Inflammatory macrophage treated with lipopolysaccharide for 4 hours (primary cell): ENCODE results near the gene GOLPH3.
"Not testable (repeated sequence)": the region's sequence is repeated elsewhere in the genome, so short reads cannot be mapped to it uniquely, and the experiment has no call there.

Experiments used
- DNase-seq: peaks from one replicate; pipeline ENCODE4 v3.0.0-alpha.2; 2020

GOLPH3 gene

GRCh38 chr5:32132757-32133156 is 41.4 kb downstream of the GOLPH3 start:
- DNase-seq = no peak

GRCh38 chr5:32131604-32132003 is 42.5 kb downstream of the GOLPH3 start:
- no peak for DNase-seq

GRCh38 chr5:32130865-32131264 is 43.3 kb downstream of the GOLPH3 start:
- DNase-seq = no peak

- peak; percentile 29 for DNase-seq
Measured at GRCh38 chr5:32129074-32129598, 45.0 kb downstream of the GOLPH3 start.

GRCh38 chr5:32127711-32128110 is 46.4 kb downstream of the GOLPH3 start:
- DNase-seq = no peak

- DNase-seq = no peak
Measured at GRCh38 chr5:32126691-32127090, 47.4 kb downstream of the GOLPH3 start.

GRCh38 chr5:32123889-32124676 is 50.0 kb downstream of the GOLPH3 start:
- DNase-seq = peak; percentile 15

- peak; percentile 39 for DNase-seq
Measured at GRCh38 chr5:32123058-32123805, 50.9 kb downstream of the GOLPH3 start.

- DNase-seq = not testable (repeated sequence)
Measured at GRCh38 chr5:32118922-32119321, 55.2 kb downstream of the GOLPH3 start.

GRCh38 chr5:32116574-32117313 is 57.4 kb downstream of the GOLPH3 start:
- DNase-seq = no peak

- DNase-seq = peak; percentile 37
Measured at GRCh38 chr5:32115985-32116384, 58.1 kb downstream of the GOLPH3 start.

GRCh38 chr5:32110111-32110696 is 63.9 kb downstream of the GOLPH3 start:
- DNase-seq = no peak

GRCh38 chr5:32109236-32109635 is 64.9 kb downstream of the GOLPH3 start:
- no peak for DNase-seq

- DNase-seq = no peak
Measured at GRCh38 chr5:32108167-32108566, 66.0 kb downstream of the GOLPH3 start.

- DNase-seq = no peak
Measured at GRCh38 chr5:32107291-32107690, 66.8 kb downstream of the GOLPH3 start.

GRCh38 chr5:32103521-32103920 is 70.6 kb downstream of the GOLPH3 start:
- DNase-seq = no peak

GRCh38 chr5:32102254-32102986 is 71.7 kb downstream of the GOLPH3 start:
- no peak for DNase-seq

- no peak for DNase-seq
Measured at GRCh38 chr5:32100691-32101302, 73.3 kb downstream of the GOLPH3 start.

- DNase-seq = no peak
Measured at GRCh38 chr5:32100230-32100629, 73.9 kb downstream of the GOLPH3 start.

GRCh38 chr5:32099486-32100035 is 74.6 kb downstream of the GOLPH3 start:
- DNase-seq = no peak

GRCh38 chr5:32098890-32099310 is 75.2 kb downstream of the GOLPH3 start:
- DNase-seq = no peak
